ENCODE results near the gene SEC22C. TPM values are rescaled to one million over a fixed set of nuclear protein-coding genes. Genes with fewer than 3 reads are reported as not detected.

SEC22C gene
- total RNA-seq, 4 donors from 2014 or later: 52.7 to 62.7 (median 57.9) TPM

DNA sequence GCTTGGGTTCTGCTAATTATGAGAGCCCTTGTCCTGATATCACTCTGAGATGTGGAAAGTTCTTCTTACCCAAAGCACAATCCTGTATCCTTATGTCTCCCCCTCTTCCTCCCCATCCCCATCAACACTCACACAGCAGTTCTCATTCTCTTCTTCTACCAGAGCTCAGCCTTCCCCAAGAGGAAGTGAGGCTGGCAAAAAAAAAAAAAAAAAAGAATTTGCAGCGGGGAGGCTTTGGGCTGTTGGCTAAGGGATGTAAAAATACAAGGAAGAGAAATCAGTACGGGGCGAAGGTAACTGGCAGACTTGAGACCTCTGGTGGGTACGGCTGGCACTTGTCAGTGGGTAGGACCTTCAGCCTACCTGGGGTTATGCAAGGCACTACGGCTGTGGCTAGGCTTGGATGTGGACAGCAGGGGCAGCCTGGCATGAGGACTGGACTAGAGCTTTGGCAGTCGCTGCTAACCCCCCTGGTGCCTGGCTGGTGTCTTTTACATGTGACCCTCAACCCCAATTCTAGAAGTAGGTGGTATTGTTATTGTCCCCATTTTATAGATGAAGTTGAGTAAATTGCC, 73.9 kb downstream of the SEC22C start:
- no peak overlapping the region for H3K4me3 ChIP-seq
- peaks cover 0 to 10% (median 0%) of the 10 kb centered on the region in 4 donors for H3K27me3 ChIP-seq
- 70% methylated on average over 6 of the region's 6 CpGs for WGBS
- H3K4me1 ChIP-seq: peaks cover 2 to 12% (median 4%) of the 10 kb centered on the region in 4 donors
- intact Hi-C loops (cut with DNase I): no loop called here
- H3K36me3 ChIP-seq: no peaks in the 10 kb centered on the region
- no peak for TF ChIP-seq EP300 (IDR thresholded peaks at IDR 0.05)
- TF ChIP-seq POLR2A (IDR thresholded peaks at IDR 0.05; ENCODE audit: low read depth): no peak
- TF ChIP-seq POLR2AphosphoS5 (IDR thresholded peaks at IDR 0.05): no peak
- TF ChIP-seq CTCF (IDR thresholded peaks at IDR 0.05): no peak
- H3K27ac ChIP-seq (replicated peaks in 1 of 4): no peak overlapping the region
- no peak for DNase-seq (ENCODE audit: extremely low spot score)
- H3K9me3 ChIP-seq: no peaks in the 10 kb centered on the region

DNA sequence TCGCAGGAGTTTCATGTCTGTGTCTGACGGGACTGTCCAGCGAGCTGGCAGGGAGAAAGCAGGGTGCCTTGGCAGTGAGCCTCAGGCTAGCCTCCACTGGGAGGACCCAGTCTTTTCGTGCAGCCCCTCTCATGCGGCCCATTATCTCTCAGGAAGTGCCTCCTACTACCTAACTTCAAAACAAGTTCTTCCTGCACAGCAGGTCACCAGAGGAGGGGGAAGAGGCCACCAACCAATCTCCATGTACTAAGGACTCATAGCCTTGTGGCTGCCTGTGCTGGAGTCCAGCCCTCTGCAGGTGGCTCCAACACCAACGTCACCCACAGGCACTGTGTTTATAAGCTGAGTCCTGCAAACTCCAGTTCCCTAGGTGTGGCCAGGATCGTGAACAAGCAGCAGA, 74.5 kb downstream of the SEC22C start:
- no peak for TF ChIP-seq CTCF (IDR thresholded peaks at IDR 0.05)
- no peak for TF ChIP-seq EP300 (IDR thresholded peaks at IDR 0.05)
- no peak for TF ChIP-seq POLR2A (IDR thresholded peaks at IDR 0.05; ENCODE audit: low read depth)
- TF ChIP-seq POLR2AphosphoS5 (IDR thresholded peaks at IDR 0.05): no peak
- no peaks in the 10 kb centered on the region for H3K36me3 ChIP-seq
- no peak overlapping the region for H3K4me3 ChIP-seq
- H3K27ac ChIP-seq (replicated peaks in 1 of 4): no peak overlapping the region
- peaks cover 0 to 16% (median 0%) of the 10 kb centered on the region in 4 donors for H3K27me3 ChIP-seq
- 51% methylated on average over 6 of the region's 7 CpGs for WGBS
- no peaks in the 10 kb centered on the region for H3K9me3 ChIP-seq
- intact Hi-C loops (cut with DNase I): no loop called here
- peaks cover 4 to 18% (median 9%) of the 10 kb centered on the region in 4 donors for H3K4me1 ChIP-seq
- DNase-seq (ENCODE audit: extremely low spot score): no peak

DNA sequence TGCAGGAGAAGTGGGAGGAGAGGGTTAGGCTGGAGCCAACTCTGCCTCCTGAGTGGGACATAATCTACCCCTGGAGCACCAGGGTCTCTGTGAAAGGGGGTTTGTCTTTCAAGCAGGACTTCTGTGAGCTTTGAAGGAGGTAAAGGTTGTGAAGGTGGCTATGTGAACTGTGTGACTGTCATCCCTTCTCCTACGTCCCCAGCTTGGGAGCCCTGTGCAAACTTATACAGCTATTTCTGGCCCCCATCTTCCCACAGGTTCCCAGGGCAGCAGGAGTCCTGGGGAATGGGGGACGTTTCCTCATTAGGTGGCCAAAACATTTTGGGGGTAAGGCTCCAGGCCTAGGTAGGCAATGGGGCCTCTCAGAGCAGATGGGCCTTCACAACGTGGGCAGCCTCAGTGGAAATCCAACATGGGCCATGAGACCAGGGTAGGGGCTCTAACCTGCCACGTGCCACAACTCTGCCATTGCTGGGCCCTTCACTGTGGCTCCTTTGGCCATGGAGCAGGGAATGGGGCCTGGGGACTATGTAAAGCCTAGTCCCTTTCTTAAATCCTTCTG, 75.8 kb downstream of the SEC22C start:
- Histone ChIP-seq H3K36me3 (no peaks in the 10 kb centered on the region), H3K27ac (replicated peaks in 1 of 4) (no peak overlapping the region), H3K4me1 (peaks cover 10 to 29% (median 22%) of the 10 kb centered on the region in 4 donors), H3K9me3 (no peaks in the 10 kb centered on the region), H3K4me3 (no peak overlapping the region), H3K27me3 (peaks cover 0 to 29% (median 8%) of the 10 kb centered on the region in 4 donors)
- WGBS: 72% methylated on average over 4 of the region's 4 CpGs
- DNase-seq (ENCODE audit: extremely low spot score): no peak
- TF ChIP-seq POLR2A (IDR thresholded peaks at IDR 0.05; ENCODE audit: low read depth) (no peak), CTCF (IDR thresholded peaks at IDR 0.05) (no peak), POLR2AphosphoS5 (IDR thresholded peaks at IDR 0.05) (no peak), EP300 (IDR thresholded peaks at IDR 0.05) (no peak)
- intact Hi-C loops (cut with DNase I): no loop called here

DNA sequence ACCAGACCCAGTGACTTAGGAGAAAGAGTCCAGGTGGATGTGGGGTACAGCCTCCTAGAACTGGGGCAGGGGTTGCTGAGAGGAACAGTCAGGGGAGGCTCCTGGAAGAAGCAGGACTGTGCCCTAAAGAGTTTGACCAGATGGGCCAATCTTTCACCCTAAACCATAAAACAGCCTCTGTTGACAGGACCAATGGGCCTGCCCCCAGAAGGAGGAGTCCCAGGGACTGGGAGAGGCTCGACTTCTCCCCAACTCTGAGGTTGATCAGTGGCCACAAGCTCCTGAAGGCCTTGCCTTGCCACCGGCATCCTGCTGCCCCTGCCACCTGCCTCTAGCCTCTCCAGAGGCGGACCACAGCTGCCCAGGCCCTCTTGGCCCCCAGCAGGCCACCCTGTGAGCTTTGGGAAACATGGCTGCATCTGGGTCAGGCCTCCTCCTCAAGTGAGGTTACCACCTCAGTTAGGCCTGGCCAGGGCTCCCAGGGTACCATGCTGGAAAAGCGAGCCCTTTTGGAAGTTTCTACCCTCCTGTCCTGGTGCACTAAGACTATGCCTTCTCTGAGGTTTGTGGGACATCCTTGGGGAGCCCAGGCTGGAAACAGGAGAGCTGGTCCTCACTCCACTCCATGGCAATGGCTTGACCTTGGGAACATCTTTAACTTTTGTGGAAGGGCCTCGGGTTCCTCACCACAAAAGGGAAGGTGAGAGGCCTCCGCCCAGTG, 76.5 kb downstream of the SEC22C start:
- H3K27me3 ChIP-seq: peaks cover 0 to 31% (median 12%) of the 10 kb centered on the region in 4 donors
- no peaks in the 10 kb centered on the region for H3K9me3 ChIP-seq
- peaks cover 10 to 24% (median 22%) of the 10 kb centered on the region in 4 donors for H3K4me1 ChIP-seq
- TF ChIP-seq POLR2AphosphoS5 (IDR thresholded peaks at IDR 0.05): no peak
- TF ChIP-seq CTCF (IDR thresholded peaks at IDR 0.05): no peak
- no peak for TF ChIP-seq EP300 (IDR thresholded peaks at IDR 0.05)
- TF ChIP-seq POLR2A (IDR thresholded peaks at IDR 0.05; ENCODE audit: low read depth): no peak
- no peak for DNase-seq (ENCODE audit: extremely low spot score)
- H3K36me3 ChIP-seq: no peaks in the 10 kb centered on the region
- H3K4me3 ChIP-seq: no peak overlapping the region
- no peak overlapping the region for H3K27ac ChIP-seq (replicated peaks in 1 of 4)
- intact Hi-C loops (cut with DNase I): no loop called here
- 96% methylated on average over 3 of the region's 6 CpGs for WGBS

All from esophagus muscularis mucosa (tissue), 4 donors.